OCI-LY1 (cell line): ENCODE data around the gene RAB34.
A peak's percentile ranks its signal among the peaks of the same experiment; 100 is the strongest.

Experiments used
- H2AFZ ChIP-seq: fragments of 200-600 bp; sonication (generic), shearing (Covaris generic); 2 replicates; pipeline ENCODE4 v1.6.0; 2014; ENCODE audit warnings: antibody characterized with exemption, mild to moderate bottlenecking, low read length
- H3F3A ChIP-seq: fragments of 200-600 bp; sonication (generic), shearing (Covaris generic); 2 replicates; pipeline ENCODE4 v1.6.0; 2014; ENCODE audit warnings: mild to moderate bottlenecking, antibody characterized with exemption, low read length, moderate library complexity; ENCODE audit not compliant: insufficient read depth
- H3K27ac ChIP-seq: fragments of 200-600 bp; sonication (generic); 2 replicates; pipeline ENCODE4 v1.5.1; 2014; ENCODE audit warnings: low read length, mixed run types, mild to moderate bottlenecking, low read depth; ENCODE audit not compliant: poor library complexity, severe bottlenecking
- H3K27me3 ChIP-seq: fragments of 200-600 bp; sonication (generic); 2 replicates; pipeline ENCODE4 v1.6.0; 2014; ENCODE audit warnings: antibody characterized with exemption, mild to moderate bottlenecking, low read length, moderate library complexity; ENCODE audit not compliant: insufficient read depth
- H3K36me3 ChIP-seq: fragments of 200-600 bp; sonication (generic); 2 replicates; pipeline ENCODE4 v1.6.1; 2014; ENCODE audit warnings: mild to moderate bottlenecking, antibody characterized with exemption, low read length, moderate library complexity, mixed read lengths; ENCODE audit not compliant: insufficient read depth
- H3K4me1 ChIP-seq: fragments of 200-600 bp; sonication (generic); 2 replicates; pipeline ENCODE4 v1.5.1; 2014; ENCODE audit warnings: mild to moderate bottlenecking, low read length, moderate library complexity; ENCODE audit not compliant: insufficient read depth, severe bottlenecking
- H3K4me2 ChIP-seq: fragments of 200-600 bp; sonication (generic), shearing (Covaris generic); 2 replicates; pipeline ENCODE4 v1.6.1; 2014; ENCODE audit warnings: low read length
- H3K4me3 ChIP-seq: fragments of 200-600 bp; sonication (generic); 2 replicates; pipeline ENCODE4 v1.5.1; 2014; ENCODE audit warnings: low read length, low read depth, mild to moderate bottlenecking, mixed read lengths; ENCODE audit not compliant: poor library complexity, severe bottlenecking
- H3K79me2 ChIP-seq: fragments of 200-600 bp; shearing (Covaris generic); 2 replicates; pipeline ENCODE4 v1.6.1; 2016; ENCODE audit warnings: mixed run types, low read length, mixed read lengths; ENCODE audit not compliant: insufficient read depth
- H3K9ac ChIP-seq: fragments of 200-600 bp; sonication (generic), shearing (Covaris generic); 2 replicates; pipeline ENCODE4 v1.6.1; 2014; ENCODE audit warnings: mild to moderate bottlenecking, low read length, mixed read lengths
- H3K9me2 ChIP-seq: fragments of 200-600 bp; sonication (generic), shearing (Covaris generic); 2 replicates; pipeline ENCODE4 v1.6.1; 2014; ENCODE audit warnings: low read depth, mild to moderate bottlenecking, low read length, mixed read lengths
- H3K9me3 ChIP-seq: fragments of 200-600 bp; shearing (Covaris generic); 2 replicates; pipeline ENCODE4 v1.6.1; 2014; ENCODE audit warnings: low read length, mixed read lengths
- H4K20me1 ChIP-seq: fragments of 200-600 bp; sonication (generic), shearing (Covaris generic); 2 replicates; pipeline ENCODE4 v1.6.0; 2016; ENCODE audit warnings: mild to moderate bottlenecking, low read length; ENCODE audit not compliant: insufficient read depth
- EZH2 ChIP-seq: fragments of 200-600 bp; sonication (generic), shearing (Covaris generic); IDR thresholded peaks from 2 replicates; pipeline ENCODE4 v1.8.0; 2017; ENCODE audit warnings: borderline replicate concordance, mixed run types, mild to moderate bottlenecking, antibody characterized with exemption, low read length, moderate library complexity, mixed read lengths
- TF ChIP-seq, protein P1 (sequence below): fragments of 200-600 bp; sonication (generic), shearing (Covaris generic); IDR thresholded peaks from 2 replicates; pipeline ENCODE4 v1.5.1; 2017; ENCODE audit warnings: mild to moderate bottlenecking, antibody characterized with exemption, low read length, moderate library complexity, mixed read lengths

Gene RAB34

DNA sequence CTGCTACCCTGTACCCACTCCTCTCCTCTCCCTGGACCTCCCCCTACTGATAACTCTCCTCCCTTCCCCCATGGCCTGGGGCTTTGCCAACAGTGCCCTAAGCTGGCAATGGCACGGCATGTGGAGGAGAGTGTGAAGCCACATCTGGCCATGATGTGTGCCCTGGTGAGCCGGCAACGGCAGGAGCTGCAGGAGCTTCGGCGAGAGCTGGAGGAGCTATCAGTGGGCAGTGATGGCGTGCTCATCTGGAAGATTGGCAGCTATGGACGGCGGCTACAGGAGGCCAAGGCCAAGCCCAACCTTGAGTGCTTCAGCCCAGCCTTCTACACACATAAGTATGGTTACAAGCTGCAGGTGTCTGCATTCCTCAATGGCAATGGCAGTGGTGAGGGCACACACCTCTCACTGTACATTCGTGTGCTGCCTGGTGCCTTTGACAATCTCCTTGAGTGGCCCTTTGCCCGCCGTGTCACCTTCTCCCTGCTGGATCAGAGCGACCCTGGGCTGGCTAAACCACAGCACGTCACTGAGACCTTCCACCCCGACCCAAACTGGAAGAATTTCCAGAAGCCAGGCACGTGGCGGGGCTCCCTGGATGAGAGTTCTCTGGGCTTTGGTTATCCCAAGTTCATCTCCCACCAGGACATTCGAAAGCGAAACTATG, 31.3 kb upstream of the RAB34 start:
- no peaks in the 10 kb centered on the region for H3F3A ChIP-seq
- H4K20me1 ChIP-seq = no peaks in the 10 kb centered on the region
- H2AFZ ChIP-seq = no peak overlapping the region
- no peaks in the 10 kb centered on the region for H3K9me3 ChIP-seq
- peaks cover 9% of the 10 kb centered on the region for H3K79me2 ChIP-seq
- peak overlapping the region; percentile 11; the same call in 1 of the 2 replicates for H3K4me2 ChIP-seq
- TF ChIP-seq, protein P1, sequence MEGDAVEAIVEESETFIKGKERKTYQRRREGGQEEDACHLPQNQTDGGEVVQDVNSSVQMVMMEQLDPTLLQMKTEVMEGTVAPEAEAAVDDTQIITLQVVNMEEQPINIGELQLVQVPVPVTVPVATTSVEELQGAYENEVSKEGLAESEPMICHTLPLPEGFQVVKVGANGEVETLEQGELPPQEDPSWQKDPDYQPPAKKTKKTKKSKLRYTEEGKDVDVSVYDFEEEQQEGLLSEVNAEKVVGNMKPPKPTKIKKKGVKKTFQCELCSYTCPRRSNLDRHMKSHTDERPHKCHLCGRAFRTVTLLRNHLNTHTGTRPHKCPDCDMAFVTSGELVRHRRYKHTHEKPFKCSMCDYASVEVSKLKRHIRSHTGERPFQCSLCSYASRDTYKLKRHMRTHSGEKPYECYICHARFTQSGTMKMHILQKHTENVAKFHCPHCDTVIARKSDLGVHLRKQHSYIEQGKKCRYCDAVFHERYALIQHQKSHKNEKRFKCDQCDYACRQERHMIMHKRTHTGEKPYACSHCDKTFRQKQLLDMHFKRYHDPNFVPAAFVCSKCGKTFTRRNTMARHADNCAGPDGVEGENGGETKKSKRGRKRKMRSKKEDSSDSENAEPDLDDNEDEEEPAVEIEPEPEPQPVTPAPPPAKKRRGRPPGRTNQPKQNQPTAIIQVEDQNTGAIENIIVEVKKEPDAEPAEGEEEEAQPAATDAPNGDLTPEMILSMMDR = no peak
- no peak for TF ChIP-seq EZH2
- H3K9ac ChIP-seq = no peak overlapping the region; the same call in 1 of the 2 replicates
- peaks cover 64% of the 10 kb centered on the region for H3K4me1 ChIP-seq
- H3K9me2 ChIP-seq = no peaks in the 10 kb centered on the region
- peaks cover 76% of the 10 kb centered on the region for H3K36me3 ChIP-seq
- peak overlapping the region; percentile 85 for H3K27ac ChIP-seq
- H3K27me3 ChIP-seq = no peaks in the 10 kb centered on the region
- H3K4me3 ChIP-seq = no peak overlapping the region

DNA sequence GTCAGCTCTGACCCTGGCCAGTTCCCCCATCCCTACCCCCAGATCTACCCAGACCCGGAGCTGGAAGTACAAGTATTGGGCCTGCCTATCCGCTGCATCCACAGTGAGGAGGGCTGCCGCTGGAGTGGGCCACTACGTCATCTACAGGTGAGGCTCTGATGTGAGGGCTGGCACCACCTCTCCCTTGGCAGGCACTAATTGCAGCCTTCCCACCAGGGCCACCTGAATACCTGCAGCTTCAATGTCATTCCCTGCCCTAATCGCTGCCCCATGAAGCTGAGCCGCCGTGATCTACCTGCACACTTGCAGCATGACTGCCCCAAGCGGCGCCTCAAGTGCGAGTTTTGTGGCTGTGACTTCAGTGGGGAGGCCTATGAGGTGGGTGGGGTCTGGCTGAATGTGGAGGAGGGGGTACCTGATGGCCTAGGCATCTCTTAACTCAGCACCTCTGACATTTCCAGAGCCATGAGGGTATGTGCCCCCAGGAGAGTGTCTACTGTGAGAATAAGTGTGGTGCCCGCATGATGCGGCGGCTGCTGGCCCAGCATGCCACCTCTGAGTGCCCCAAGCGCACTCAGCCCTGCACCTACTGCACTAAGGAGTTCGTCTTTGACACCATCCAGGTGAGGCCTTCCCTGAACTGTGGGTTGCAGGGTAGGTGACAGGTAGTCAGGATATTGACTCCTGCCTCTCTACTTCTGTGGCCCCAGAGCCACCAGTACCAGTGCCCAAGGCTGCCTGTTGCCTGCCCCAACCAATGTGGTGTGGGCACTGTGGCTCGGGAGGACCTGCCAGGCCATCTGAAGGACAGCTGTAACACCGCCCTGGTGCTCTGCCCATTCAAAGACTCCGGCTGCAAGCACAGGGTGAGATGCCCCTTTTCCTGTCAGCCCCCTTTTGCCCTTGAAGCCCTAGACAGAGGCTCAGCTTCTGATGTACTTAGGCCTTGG, 30.4 kb upstream of the RAB34 start:
- Histone ChIP-seq H4K20me1 (no peaks in the 10 kb centered on the region), H3F3A (no peaks in the 10 kb centered on the region), H2AFZ (no peak overlapping the region), H3K4me1 (peaks cover 69% of the 10 kb centered on the region), H3K4me2 (peak overlapping the region; percentile 14; the same call in 1 of the 2 replicates), H3K79me2 (peaks cover 9% of the 10 kb centered on the region), H3K4me3 (no peak overlapping the region), H3K9me3 (no peaks in the 10 kb centered on the region), H3K27me3 (no peaks in the 10 kb centered on the region), H3K9ac (no peak overlapping the region; the same call in 1 of the 2 replicates), H3K27ac (peak overlapping the region; percentile 85), H3K9me2 (no peaks in the 10 kb centered on the region), H3K36me3 (peaks cover 76% of the 10 kb centered on the region)
- TF ChIP-seq, protein P1 = no peak
- no peak for TF ChIP-seq EZH2

DNA sequence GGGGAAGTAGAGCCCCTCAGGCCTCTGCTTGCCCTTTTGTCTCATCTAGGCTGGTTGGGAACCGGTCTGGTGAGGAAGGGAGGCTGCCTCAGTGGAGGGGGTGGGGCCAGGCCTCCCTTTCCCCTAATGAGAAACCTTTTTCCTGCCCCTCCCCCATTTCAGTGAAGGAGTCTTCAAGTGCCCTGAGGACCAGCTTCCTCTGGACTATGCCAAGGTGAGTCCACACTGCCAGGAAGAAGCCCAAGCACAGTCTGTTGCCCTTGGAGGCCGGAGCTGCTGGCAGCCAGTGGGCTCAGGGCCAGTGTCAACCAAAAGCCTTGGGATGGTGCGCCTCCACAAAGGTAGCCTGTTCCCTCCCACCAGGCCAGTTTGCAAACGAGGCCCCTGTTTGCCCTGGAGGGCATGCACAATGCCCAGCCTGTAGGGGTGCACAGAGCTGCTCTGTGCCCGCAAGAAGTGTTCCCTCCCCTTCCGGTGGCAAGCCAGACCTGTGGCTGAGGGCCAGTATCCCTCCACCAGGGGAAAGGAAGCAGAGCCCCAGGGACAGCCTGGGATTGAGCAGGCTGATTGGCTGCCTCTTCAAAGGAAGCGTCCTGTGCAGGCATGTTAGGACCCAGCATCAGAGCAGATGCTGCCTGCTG, 29.5 kb upstream of the RAB34 start:
- Histone ChIP-seq H3K79me2 (peaks cover 9% of the 10 kb centered on the region), H4K20me1 (no peaks in the 10 kb centered on the region), H3K36me3 (peaks cover 72% of the 10 kb centered on the region), H3K9me3 (no peaks in the 10 kb centered on the region), H3K9me2 (no peaks in the 10 kb centered on the region), H3K9ac (no peak overlapping the region; the same call in 1 of the 2 replicates), H2AFZ (no peak overlapping the region), H3F3A (no peaks in the 10 kb centered on the region), H3K4me1 (peaks cover 65% of the 10 kb centered on the region), H3K27ac (peak overlapping the region; percentile 85), H3K27me3 (no peaks in the 10 kb centered on the region), H3K4me2 (peak overlapping the region; percentile 76; the same call in 1 of the 2 replicates), H3K4me3 (no peak overlapping the region)
- no peak for TF ChIP-seq EZH2
- TF ChIP-seq, protein P1 = no peak
